Measurements from ENCODE around the gene CSNK1G2. TPM values are rescaled to one million over a fixed set of nuclear protein-coding genes. Genes with fewer than 3 reads are reported as not detected.

The CSNK1G2 gene
- total and polyA plus RNA-seq, 2 donors (not counting 1 experiment from before 2014, with no cell fraction given), result 154 to 288 TPM

GRCh38 chr19:1954532-1954933 is 13.6 kb downstream of the CSNK1G2 start:
- intact Hi-C loops (cut with micrococcal nuclease), result no loop called here
- no peaks in the 10 kb centered on the region for H3K4me1 ChIP-seq (ENCODE audit: control insufficient read depth in 2 of 2, insufficient read depth in 2 of 2, low read length in 2 of 2)

More at GRCh38 chr19:1954532-1954933, 13.6 kb downstream of the CSNK1G2 start:
- Mint-ChIP-seq H3K4me1 (peaks cover 21% of the 10 kb centered on the region), H3K4me3 (no peak overlapping the region), H3K27me3 (no peaks in the 10 kb centered on the region), H3K9me3 (ENCODE audit: insufficient read depth) (no peaks in the 10 kb centered on the region), H3K27ac (no peak overlapping the region)
- Histone ChIP-seq H4K20me1 (ENCODE audit: control insufficient read depth, insufficient read depth, low read length, poor library complexity, severe bottlenecking) (peaks cover 93% of the 10 kb centered on the region), H3K36me3 (replicated peaks in 1 of 2; ENCODE audit: control extremely low read depth in 1 of 2, control insufficient read depth in 1 of 2, extremely low read depth in 1 of 2, insufficient read depth in 2 of 2, low read length in 1 of 2) (peaks cover 1 to 36% of the 10 kb centered on the region in 2 experiments), H3K27ac (ENCODE audit: low read length in 2 of 2) (no peak overlapping the region), H2AFZ (ENCODE audit: insufficient read depth, low read depth, low read length, poor library complexity, severe bottlenecking) (no peak overlapping the region), H3K4me3 (ENCODE audit: control extremely low read depth in 1 of 5, extremely low read depth in 1 of 5, insufficient read depth in 1 of 5, low read depth in 2 of 5, low read length in 4 of 5) (no peak overlapping the region), H3K4me2 (replicated peaks; ENCODE audit: low read depth, low read length, poor library complexity, severe bottlenecking) (no peak overlapping the region), H3K9me3 (ENCODE audit: control extremely low read depth in 1 of 3, control insufficient read depth in 2 of 3, insufficient read depth in 1 of 3, low read length in 2 of 3) (no peaks in the 10 kb centered on the region), H3K27me3 (replicated peaks in 1 of 4; ENCODE audit: control extremely low read depth in 1 of 4, control insufficient read depth in 3 of 4, insufficient read depth in 4 of 4, low read length in 3 of 4) (no peaks in the 10 kb centered on the region), H3K9ac (ENCODE audit: low read length) (no peak overlapping the region), H3K79me2 (ENCODE audit: control insufficient read depth, insufficient read depth, low read length) (peaks cover 97% of the 10 kb centered on the region)
- no peak for ATAC-seq (ENCODE audit: low read depth)
- 92% methylated on average over 15 of the region's 15 CpGs for WGBS (ENCODE audit: insufficient coverage)
- TF ChIP-seq EZH2 (IDR thresholded peaks at IDR 0.05; ENCODE audit: borderline replicate concordance, insufficient read depth, low read depth, low read length, poor library complexity, severe bottlenecking) (no peak), CTCF (IDR thresholded peaks at IDR 0.05) (no peak)
- ChIA-PET POLR2A (no interaction called here), CTCF (no interaction called here)
- no peak for DNase-seq
